SIG-M5 treated with dmso at 0.1 percent for 504 hours (cell line): ENCODE data around the gene WDR46.

ENCODE experiments used
- DNase-seq: peaks from one replicate; lab custom pipeline; 2025; ENCODE audit not compliant: unreplicated experiment; lab: John Stamatoyannopoulos, UW

WDR46 gene

DNA sequence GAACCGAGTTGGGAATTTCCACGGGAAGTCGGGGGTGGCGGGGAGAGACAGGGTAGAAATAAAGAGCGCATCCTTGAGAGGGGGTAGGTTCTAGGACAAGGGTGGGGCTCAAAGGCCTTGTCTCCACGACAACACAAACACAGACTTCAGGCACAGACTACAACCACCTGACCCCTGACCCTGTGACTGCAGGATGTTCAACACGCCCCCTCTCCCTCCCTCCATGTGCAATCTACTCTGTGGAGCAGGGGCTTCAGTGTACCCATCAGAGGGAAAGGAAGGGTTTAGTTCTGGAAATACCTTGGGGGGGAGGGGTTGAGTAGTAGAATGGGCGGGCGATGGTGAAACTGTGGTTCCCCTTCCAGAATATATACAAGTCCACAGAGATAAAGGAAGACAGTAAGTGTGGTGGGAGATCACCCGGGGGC is 25.5 kb upstream of the WDR46 start:
- peak; percentile 70 for DNase-seq

DNA sequence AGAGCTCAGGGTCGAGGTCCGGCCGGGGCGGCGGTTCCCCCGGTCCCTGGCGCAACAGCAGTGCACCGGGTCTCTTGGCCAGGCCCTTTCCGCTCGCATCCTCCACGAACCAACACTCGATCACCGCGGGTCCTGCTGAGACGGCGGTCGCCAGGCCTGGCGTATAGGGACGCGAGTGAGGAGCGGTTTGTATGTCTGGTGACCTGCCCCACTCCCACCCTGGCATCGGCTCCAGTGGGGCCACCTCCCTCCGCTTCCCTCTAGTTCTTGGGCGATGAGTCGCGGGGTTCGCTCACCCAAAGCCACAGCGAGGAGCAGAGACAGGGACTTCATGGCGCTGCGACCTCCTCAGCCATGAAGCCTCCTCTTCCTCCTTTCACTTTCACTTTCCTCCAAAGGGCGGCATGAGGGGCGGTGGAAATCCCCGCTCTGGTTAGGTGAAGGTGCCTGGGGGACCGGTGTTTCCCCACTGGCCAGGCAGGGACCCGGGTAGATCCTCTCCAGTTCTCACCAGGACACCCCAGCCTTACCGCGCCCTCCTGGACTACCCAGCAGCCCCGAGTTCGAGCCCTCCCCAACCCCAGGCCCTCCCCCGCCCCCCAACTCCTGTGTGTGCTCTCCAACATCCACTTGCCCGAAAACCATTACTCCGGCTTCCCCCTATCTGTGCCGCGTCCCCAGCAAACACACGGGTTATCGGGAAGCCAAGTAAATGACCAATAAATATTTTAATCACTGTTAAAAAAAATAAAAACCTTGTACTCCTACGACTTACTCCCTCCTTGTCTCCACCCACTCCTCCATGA is 24.9 kb upstream of the WDR46 start, which contains the start of gene TAPBP:
Gene TAPBP, minus strand, starts transcription at position 370 of the 806 bp plus-strand sequence. Its CDS starts 37 bp downstream, at position 333.
- peak; percentile 69 for DNase-seq

DNA sequence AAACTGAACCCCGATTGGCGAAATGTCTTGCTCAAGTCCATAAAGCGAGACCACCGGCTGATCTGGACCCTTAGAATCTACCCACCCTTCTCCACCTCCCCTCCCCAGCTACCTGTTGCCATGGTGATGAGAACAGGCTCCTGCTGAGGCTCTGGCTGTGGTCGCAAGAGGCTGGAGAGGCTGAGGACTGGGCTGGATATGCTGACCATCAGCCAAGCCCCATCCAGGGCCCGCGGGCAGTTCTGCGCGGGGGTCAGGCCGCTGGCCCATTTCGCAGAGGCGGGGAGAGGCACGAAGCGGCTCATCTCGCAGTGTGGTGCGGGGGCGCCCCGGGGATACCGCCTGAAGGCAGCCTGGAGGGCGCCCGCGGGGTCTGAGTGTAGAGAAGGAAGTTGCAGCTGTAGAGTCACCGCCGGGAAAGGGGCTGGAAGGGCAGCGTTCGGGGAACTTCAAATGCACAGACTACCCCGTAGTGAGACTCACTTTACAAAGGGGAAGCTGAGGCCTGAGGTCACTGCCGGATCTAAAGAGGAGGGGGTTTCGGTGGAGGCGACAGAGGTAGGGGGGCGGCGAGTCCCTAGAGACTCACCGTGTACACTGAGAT is 24.2 kb upstream of the WDR46 start:
- peak; percentile 76 for DNase-seq

DNA sequence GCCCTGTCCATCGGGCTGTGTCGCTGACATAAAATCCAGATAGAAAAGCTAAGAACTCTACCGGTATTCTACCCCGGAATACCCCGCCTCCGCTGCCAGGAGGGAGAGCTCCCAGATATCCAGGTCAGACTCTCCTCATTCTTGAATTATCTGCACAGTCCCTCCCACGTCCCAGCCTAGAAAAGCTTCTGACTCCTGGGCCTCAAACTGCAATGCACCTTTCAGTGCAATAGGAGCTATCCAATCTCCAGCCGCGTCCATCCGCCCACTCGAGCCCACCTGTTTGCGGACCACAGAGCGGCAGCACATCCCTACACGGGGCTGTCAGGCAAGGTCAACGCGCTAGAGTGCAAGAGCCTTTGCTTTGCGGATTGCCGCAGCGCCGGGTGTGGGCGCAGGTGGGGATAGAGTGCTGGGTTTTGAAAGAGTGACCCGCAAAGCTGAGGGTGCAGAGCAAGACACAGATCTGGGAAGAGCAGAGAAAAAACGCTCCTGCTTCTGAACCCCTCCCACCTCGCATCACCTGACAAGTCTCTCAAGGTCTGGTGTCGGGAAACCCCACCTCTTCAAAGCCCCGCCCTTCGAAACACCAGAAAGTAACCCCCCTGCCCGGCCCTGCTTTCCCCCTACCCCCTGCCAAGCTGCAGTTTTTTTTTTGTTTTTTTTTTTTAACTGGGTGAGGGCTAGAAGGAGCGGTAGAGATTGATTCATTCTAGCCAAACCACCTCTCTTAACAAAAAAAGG is 23.5 kb upstream of the WDR46 start:
- peak; percentile 66 for DNase-seq

DNA sequence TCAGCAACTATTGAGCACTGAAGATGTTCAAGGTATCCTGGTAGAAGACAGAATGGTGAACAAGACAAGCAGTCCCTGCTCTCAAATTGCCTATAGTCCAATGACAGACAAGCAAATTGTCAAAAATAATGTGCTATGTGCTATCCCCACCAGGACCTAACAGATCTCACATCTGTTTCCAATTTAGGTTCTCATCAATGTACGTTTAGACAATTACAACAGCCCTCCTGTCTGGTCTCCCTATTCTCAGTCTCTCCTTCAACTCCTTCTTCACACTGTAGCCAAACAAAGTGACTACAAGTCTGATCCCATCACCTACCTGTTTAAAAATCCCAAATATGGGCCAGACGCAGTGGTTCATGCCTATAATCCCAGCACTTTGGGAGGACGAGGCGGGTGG is 17.3 kb upstream of the WDR46 start:
- DNase-seq: no peak

DNA sequence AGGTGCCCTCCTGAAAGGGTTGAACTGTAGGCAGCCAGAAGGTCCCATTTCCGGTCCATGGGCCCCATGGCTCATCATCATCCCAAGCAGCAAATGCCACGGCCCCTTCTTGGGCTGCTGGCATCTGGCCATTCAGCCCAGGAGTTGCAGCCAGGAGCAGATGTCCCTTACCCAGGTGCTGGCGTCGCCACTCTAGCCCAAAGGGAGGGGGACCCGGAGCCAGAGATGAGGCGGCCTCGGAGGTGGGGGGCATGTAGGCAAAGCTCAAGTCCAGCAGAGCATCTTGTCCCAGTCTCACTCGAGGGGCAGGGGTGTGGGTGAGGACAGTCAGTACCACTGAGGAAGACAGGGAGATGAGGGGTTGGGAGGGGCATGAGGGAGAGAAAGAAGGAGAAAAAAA is 16.0 kb upstream of the WDR46 start:
- DNase-seq: no peak

DNA sequence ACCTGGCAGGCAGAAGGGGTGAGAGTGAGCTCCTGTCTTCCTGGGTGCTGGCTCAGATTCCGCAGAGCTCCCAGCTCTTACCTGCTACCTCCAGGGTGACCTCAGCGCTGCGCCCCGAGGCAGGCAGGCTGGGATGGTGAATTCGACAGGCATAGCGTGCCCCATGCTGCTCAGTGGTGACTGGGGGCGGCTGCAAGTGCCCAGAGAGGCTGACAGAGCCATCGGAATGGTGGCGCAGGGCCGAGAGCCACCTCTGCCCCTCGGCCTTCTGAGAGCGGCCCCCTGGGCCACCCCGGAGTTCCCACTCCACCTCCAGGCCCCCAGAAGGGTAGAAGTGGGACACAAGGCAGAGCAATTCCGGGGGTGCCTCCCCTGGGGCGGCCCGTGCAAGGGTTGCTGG is 15.2 kb upstream of the WDR46 start:
- no peak for DNase-seq

DNA sequence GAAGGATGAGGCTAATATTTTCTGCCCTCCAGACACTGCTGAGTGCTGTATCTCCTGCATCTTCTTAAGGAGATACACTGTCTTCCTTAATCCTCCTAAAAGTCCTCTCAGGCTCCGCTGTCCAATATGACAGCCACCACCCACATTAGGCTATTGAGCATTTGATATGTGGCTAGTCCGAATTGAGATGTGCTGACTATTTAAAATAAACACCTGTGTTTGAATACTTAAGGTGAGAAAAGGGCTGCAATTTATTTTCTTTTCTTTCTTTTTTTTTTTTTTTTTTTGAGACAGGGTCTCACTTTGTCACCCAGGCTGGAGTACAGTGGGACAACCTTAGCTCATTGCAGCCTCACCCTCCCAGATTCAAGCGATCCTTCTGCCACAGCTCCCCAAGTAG is 12.8 kb upstream of the WDR46 start:
- no peak for DNase-seq

DNA sequence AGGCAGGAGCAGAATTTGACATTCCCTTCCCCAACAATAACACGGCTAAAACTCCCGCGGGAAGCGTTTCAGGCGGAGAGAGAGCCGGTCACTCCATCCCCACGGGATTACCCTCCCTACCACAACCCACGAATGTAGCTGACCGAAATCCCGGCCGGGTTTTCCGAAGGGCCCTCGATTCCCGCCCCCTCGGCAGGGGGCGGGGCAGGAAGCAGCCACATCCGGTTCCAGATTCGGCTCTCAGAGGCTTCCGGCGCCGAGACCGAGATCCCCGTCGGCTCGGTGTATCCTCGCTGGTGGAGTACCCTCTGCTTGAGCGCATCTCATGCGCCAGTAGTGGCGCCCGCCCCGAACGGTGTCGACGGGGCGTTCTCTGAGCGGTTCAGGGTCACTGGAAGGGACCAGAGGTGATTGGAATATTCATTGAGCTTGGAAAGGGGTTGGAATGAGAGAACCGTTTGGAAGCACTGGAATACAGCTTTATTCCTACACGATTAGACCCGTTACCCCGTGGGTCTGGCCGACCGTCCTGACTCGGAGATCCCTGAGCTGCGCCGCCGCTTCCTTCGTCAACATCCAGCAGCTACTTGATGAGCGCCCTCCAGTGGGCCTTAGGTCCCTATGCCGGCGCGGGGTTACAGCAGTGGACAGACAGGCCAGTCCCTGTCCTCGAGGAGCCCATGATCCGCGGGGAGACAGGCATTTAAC is 10.4 kb upstream of the WDR46 start:
- peak; percentile 82 for DNase-seq

DNA sequence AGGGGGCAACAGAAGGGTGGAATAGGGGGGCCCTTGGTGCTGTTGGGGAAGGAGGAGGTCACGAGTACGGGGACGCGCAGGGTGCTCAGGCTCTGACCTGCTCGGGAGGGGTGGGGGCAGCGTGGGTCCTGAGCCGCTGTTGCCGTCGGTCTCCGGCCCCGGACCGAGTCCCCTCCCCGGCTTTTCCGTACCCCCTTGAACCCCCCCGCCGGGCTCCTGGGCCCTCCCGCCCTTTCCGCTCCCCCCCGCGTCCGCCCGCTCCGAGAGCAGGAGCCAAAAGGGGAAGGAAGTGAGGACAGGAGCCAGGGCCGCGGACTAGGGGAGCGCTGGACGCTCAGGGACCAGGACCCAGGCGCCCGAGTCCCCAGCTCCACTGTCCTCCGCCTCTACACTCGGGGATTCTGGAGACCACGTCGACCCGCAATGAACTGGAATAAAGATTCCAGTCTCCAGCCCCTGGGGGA is 9.8 kb upstream of the WDR46 start, which contains the start of gene RGL2:
Gene RGL2, minus strand, starts transcription at position 170 of the 464 bp plus-strand sequence. CDS start 332 bp downstream, outside the sequence.
- peak; percentile 74 for DNase-seq

DNA sequence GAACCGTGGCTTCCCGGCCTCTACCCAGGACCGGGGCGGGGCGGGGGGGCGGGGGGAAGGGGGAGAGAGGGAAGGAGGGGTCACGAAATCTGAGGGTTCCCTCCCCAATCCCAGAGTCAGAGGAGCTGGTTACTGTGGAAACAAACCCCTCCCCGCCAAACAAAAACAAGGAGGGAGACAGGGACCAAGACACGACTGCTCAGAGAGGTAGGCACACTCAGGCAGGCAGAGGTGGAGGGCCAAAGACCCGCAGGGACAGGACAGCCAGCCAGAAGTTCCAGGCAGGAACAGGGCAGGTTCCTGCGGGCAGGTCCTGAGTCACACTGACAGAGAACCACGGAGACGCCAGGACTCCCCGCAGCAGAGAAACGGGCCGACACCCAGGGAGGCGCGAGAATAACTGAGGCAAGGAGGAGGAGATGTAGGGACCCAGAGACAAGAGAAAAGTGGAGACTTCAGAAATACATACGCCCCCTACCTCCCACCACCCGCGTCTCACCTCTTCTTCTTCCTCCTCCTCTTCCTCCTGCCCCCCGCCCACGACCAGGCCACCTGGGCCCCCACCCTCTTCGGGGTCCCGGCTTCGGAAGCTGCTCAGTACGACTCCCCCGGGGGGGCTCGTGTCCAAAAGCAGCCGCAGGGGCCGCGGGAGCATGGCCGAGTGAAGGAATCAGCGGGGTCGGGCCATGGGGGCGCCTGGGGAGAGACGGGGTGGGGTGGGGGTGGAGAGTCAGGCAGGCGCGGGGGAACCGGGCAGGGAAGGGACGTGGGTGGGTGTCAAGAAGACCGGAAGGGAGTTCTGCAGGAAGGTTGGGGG is 9.1 kb upstream of the WDR46 start:
- DNase-seq: peak; percentile 74

DNA sequence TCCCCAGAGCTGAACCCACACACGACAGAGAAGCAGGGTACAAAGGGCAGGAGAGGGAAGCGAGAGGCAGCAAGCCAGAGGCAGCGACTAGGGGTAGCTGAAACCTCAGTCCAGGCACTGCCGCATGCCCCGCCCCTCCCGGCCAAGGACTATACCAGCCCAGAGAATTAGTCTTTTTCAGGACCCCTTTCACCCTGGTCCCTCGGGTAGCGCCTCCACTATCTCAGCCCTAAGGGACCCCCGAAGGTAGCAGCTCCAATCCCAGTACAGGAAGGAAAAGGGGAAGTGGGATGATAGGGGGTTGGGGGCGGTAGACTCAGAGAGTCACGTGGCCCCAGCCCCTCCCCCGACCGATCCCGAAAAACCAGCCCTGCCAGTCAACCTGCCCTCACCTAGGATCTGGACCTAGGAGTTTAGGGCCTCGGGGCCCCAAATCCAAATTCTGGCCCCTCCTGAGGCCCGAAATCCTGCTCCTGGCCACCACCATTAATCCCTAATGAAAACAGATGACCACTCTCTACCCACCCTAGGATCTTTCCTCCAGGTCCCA is 8.4 kb upstream of the WDR46 start:
- DNase-seq: peak; percentile 49

DNA sequence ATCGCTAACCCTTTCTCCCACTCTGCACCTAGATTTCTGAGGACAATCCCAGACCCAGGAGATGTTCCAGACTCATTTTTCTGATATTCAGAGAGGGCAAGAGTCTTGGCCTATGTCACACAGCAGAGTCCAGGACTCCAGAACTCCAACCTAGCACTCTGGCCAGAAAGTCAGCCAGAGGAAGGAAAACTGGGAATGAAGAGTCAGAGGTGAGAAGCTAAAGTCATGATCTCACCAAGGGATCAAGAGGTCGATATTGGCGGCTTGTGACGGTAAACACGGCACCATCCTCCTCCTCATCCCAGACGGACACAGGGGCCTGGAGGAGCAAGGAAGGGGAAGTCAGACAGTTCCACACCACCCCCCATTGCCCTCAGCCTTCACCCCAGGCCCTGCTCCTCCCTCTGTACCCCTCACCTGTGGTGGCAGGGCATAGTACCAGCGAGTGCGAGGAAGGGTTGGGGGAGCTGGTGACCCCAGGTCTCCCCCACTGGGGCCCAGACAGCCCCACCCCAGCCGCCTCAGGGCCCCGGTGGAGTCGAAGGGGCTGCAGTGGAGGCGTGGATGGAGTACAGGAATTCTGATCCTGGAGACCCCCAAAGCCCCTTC is 7.9 kb upstream of the WDR46 start:
- no peak for DNase-seq

DNA sequence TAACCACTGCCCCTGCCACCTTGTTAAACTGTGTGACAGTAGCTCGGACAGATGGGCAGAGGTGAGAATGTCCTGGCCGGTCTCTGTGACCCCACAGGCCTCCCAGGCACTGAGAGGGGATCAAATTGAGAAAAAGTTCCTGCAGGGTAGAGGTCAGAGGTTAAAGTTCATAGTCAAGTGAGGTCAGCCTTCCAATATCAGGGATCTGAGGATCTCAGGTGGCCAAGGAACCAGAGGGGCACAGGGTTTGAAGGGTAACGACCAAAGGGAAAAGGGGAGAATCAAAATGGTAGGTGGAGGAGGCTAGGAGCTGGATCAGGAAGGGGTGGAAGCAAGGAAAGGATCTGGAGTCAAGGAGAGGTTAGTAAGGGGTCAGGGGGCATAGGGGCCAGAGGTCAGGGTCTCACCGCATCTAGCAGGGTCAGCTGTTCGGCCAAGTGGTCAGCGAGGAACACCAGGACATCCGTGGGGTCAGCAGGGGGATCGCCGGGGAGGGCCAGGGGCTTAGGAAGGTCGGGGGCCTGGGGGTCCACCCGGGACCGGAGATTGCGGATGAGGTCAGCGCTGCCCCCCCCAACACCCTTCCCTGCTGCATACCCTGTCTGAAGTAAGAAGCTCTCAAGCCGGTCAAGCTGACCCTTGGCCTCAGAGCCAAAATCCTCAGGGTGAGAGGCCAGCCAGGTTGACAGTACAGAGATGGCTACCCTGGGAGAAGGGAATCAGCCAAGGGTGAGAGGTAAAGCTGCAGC is 6.8 kb upstream of the WDR46 start:
- no peak for DNase-seq

DNA sequence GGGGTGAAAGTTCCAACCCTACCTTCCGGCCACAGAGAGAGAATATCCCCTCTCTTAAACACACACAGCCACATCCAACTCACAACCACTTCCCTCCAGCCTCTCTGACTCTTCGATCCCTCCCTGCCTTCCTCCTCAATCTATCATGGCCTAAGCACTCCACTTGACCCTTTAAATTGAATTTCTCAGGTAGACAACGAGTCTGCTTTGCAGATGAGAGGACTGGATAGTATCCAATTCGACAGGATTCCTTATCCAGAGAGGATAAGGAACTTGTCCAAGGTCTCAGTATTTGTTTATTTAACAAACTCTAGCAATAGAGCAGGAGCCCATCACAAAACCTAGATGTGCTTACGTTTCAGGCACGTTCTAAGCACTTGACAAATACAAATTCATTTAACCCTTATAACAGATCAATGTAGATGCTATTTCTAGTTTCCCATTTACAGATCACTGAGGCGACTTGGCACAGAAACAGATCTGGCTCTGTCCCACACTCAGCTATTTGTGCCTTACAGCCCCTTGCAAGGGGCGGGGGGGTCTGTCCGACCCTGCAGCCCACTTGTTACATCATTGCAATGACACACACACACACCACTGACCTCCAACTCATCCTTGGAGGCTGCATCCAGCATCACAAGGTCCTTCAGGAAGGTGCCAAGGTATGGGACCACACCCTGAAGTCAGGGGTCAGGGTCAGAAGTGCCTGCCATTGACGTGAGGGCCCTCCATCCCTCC is 5.2 kb upstream of the WDR46 start:
- no peak for DNase-seq

DNA sequence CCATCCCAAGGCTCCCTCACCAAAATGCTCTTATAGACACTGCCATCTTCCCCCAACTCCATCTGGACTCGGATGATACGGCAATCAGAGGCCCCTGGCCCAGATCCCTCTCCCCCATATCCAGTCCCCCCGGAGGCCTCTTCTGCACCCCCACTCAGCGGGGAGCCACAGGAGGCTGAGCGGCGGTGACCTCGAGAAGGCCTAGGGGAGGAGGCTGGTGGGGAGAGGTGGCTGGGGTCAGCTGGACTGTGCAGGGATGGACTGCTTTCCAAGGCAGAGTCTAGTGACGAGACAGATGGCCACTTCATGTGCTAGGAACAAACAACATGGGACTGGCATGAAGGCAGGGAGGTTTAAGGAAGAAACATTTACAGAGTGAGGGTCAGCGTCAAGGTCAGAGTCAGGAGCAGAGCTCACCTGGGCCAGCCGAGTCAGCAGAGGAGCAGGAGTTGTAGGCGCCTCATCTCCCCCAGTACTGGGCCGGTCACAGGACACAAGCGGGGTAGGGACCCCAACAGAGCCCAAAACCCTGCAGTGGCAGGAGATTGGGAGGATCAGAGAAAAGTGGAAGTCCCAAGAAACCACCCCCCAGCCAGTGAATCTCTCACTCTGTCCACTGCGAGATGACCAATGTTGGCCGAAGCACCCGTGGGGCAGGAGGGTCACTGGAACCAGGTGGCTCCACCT is 4.1 kb upstream of the WDR46 start:
- DNase-seq: no peak

DNA sequence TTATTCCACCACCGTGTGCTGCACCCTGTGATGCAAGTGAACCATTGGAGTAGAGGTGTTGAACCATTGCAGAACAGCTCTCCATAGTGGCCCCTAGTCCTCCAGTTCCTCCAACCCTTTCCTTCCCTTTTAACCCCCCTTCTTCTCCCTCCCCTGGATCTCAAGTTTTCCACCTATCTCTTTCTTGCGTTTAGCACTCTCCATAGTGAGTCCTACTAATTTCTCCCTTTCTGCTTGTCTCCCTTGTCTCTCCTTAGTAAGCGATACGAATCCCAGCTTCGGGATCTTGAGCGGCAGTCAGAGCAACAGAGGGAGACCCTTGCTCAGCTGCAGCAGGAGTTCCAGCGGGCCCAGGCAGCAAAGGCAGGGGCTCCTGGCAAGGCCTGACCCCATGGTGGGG is 1.4 kb upstream of the WDR46 start:
- no peak for DNase-seq
